NCI-H1092 treated with DMSO at 0.1 percent for 48 hours (cell line): ENCODE measurements around the gene PADI2.

Experiments
- DNase-seq: peaks from one replicate; lab custom pipeline; 2025; lab: John Stamatoyannopoulos, UW

Gene PADI2

DNA sequence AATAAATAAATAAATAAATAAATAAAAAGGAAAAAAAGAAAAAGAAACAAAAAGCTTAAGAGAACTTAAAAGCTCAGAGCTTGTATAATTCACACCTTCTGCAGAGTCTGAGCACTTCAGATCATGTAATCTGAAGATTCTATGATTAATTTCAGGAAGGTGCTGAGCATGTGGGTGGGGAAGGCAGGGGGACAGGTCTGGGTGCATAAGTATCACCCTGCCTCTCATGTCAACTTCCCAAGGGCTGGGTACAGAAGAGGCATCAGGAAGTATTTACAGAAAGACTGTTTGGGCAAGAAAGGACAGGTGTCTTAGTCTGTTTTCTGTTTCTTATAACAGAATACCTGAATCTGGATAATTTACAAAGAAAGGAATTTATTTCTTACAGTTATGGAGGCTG is 20.4 kb upstream of the PADI2 start:
- no peak for DNase-seq

DNA sequence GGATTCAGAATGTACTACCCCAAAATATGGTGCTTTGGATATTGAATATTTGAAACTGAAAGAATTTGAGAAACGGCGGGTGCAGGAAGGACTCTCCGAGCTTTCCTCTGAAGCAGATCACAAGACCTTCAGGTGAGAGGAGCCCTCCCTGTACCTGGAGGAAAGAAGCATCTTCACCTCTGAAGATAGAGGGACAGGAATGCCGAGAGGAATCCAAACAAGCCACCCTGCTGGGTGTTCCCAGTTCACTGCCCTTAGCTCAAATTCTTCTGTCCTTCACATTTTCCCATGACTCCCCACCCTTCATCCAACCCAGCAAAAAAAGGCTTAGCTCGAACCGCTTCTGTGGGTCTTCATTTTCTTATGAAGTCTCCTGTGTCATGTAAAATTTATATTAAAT is 18.2 kb upstream of the PADI2 start:
- DNase-seq: no peak

DNA sequence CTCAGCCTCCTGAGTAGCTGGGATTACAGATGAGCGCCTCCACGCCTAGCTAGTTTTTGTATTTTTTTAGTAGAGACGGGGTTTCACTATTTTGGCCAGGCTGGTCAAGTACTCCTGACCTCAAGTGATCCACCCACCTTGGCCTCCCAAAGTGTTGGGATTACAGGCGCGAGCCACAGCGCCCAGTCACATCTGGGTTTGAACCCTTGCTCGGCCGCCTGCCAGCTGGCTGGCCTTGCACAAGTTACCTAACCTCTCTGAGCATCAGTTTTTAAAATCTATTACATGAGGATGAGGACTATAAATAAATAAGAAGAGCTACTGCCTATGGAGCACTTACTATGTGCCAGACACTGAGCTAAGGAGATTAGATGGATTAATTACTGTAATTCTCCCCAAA is 17.7 kb upstream of the PADI2 start:
- DNase-seq: no peak

DNA sequence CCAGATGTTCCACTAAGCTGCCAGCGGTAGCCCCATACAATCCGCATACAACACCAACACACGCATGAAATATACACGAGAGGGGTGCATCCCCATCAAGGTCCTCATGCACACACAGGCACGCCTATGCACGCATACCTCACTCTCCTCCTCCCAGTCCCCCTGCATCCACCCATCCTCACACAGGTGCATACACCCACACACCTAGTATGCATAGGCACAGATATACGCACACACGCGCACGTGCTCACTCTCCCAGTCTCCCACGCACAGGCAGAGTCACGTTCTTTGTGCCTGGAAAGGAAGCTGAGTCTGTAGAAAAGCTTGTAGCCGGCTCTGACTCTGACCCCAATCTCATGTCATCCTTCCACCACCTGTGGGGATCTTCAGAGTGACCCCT is 16.9 kb upstream of the PADI2 start:
- no peak for DNase-seq

DNA sequence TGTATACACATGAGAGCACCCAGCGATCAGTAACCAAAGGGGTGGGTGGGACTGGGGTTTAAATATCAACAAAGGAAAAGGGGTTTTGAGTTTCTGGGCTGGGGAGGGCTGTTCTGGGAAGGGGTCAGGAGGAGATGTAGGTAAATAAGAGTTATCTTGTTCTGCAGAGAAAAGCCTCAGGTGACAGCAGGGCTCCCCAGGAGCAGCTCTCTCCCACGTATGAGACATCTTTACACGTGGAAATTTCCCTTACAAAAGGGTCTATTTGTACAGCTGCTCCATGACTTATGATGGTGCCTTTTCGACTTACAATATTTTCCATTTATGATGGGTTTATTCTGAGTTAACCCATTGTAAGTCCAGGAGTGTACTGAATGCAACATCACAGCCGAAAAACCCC is 16.3 kb upstream of the PADI2 start:
- no peak for DNase-seq

DNA sequence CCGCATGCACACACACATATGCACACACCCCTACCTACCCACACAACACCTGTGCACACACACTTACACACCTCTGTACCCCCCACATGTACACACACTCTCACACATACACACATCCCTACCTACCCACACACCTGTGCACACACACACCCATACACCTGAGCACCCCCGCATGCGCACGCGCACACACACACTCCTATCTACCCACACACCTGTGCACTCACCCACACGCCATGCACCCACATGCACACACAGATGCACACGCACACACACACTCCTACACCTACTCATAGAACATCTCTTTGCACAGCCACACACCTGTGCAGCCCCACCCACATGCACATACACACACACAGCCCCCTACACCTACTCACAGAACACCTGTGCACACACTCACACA is 15.5 kb upstream of the PADI2 start:
- no peak for DNase-seq

DNA sequence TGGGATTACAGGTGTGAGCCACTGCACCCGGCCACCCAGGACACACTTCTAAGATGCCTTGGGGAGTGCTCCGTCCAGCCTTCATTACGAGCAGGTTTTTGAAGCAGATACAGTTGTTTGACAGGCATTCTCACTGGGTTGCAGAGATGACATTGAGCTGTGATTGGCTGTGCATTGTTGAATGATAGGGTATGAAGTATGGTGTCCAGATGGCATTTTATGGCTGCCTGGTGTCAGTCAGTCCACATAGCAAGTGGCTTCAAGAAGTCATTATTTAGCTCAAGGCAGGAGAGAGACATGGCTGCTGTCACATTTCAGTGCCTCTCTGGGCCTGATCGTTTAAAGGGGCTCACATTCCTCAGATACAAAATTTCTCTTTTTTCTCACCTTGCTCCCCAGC is 14.8 kb upstream of the PADI2 start:
- no peak for DNase-seq

DNA sequence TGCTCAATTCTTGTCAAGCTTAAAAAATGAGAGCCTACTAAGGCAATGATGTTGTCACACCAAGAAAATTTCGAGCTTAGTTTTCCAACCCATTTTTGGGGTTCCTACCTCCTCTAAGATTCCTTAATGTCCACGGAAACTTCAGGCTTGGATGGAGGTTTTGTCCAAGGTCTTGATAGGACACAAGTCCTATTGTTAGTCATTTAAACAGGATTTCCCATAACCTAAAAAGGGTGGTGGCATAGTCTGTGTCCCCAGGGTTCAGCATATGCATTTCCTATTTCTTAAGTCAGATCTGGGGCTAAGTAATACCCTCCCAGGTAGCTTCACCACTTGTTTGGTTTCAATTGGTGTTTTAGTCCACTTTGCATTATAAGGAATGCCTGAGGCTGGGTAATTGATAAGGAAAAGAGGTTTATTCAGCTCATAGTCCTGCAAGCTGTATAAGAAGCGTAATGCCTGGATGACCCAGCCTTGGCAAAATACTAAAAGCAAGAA is 10.9 kb upstream of the PADI2 start:
- no peak for DNase-seq

DNA sequence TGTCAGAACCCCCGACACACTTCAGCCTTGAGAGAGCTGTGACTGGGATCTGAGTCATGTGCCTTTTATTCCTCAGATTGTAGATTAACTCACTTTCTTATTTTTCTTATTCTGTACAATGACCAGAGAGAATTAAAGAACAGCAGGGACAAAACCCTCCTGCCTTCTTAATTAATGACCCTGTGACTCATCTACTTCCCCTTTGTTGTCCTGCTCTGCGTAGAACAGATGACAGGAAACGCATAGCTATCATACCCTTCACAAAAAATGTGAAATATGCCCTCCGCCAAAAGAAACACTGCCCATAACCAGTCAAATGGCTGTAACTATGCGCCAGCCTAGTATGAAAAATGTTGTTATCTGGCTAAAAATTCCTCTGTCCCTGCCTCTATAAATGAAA is 9.1 kb upstream of the PADI2 start:
- no peak for DNase-seq

DNA sequence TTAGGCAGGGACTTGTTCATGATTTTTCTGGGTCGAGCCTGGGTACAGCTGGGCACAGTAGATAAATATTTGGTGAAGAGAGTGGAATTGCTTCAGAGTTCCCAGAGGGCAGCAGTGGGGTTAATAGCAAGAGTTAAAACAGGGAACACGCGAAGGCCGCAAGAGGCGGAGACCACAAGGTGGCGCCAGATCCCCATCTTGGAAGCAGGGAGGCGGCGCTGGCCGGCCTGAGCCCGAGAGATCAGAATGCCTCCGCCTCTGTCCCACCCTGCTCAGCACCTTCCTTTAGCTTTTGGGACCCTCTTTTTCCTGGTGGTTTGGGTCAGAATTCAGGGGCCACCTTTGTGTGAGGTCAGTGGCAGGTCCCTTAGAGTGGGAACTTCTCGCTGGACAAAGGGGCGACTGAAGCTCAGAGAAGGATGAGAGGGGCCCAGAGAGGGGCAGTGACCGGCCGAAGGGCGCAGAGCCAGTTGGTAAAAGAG is 6.5 kb upstream of the PADI2 start:
- peak; percentile 82 for DNase-seq

DNA sequence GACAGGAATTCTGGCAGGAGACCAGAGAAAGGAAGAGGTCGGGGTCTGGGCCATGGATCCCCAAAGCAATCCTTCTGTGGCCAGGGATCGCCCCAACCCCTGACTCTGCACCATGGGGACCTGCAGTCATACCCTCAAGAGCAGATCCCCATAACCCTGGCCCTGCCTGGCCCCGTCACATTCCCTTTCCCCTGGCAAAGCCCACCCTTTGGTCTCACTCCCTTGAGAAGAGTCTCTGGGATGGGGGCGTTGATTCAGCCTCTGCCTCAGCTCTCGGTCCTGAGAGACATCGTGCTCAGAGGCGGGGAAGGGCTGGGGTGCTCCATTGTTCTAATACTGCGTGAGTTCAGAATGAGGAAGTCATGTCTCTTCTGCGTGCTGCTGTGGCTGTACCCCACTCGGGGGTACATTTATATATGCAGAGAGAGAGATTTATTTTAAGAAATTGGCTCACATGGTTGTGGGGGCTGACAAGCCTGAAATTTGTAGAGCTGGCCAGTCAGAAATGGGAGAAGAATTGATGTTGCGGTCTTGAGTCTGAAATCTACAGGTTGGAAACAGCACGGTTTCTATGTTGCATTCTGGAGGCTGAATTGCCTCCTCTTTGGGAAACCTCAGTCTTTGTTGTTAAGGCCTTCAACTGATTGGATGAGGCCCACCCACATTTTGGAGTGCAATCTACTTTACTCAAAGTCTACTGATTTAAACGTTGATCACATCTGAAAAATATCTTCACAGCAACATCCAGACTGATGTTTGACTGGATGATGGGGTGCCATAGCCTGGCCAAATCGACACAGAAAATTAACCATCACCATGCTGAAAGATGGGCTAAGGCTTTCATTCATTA is 4.2 kb upstream of the PADI2 start:
- DNase-seq: no peak

DNA sequence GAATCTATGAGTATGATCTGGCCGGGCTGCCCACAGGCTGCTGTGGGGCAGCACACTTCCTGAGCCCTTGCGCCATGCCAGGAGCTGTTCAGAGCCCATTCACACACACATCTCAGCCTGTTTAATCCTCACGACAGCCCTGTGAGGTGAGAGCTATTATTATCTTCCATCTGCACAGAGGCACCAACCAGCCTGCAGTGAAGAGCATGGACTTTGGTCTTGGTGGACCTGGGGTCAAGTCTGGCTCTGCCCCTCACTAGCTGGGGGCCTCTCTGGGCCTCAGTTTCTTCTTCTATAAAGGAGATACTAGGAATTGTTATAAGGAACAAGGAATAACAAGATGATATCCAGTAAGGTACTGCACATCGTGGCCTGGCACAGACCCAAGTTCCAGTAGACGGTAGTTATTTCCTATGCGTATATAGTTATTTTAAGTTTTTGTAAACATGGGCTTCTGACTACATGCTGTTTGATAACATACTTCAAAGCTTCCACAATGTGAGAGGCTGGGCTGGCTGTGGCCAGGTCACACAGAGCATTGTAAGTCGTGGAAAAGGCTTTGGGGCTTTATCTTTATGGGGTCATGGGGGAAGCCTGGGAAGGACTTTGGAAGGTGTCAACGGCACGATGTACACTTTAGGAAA is 3.4 kb upstream of the PADI2 start:
- DNase-seq: no peak

DNA sequence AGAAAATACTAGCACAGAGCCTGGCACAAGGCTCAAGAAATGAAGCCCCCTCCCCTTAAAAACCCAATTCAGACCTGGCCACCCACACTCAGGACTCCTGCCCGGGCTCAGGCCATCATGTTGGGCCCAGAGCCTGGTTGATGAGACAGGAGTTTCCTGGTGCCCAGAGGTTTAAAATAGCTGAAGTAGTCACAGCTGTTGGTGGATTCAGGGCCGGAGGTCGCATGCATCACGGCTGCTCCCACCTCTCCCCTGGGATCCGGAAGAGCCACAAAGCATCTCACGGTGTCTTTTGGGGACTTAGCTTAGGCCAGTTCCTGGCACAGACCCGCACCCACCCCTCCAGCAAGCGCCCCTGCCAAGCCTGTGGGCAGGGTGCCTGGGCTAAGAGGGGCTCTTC is 2.6 kb upstream of the PADI2 start:
- DNase-seq: no peak

DNA sequence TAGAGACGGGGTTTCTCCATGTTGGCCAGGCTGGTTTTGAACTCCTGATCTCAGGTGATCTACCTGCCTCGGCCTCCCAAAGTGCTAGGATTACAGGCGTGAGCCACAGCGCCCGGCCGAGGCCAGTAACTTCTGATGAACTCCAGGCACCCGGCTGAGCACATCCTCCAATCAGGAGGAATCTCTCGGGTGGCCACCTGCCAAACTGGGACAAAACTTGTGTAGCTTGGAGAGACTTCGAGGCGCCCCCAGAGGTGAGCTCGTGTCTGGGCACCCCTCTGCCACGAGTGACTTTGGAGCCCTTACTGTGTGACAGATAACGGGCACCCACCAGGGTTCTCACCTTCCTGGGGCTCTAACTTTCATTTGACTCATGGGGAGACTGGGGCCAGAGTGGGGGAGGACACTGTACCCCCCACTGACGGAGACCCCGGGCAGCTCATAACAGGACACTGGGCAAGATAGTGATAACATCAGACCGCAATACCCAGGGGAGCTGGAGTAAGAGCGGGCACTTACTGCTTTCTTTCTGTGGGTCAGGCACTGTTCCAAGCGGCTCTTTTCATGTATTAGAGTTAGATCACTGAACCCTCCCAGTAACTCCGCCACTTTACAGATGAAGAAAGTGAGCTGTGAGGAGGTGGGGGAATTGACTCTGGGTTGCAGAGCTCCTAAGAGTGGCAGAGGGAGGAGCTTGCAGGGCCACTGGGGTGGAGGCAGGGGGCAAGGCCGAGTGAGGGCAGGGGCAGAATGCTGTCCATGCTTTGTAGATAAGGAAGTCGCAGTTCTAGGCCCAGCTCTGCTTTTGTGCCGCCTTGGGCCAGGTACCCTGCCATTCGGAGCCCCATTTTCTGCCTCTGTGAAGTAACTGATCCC is 1.9 kb upstream of the PADI2 start:
- DNase-seq: no peak

DNA sequence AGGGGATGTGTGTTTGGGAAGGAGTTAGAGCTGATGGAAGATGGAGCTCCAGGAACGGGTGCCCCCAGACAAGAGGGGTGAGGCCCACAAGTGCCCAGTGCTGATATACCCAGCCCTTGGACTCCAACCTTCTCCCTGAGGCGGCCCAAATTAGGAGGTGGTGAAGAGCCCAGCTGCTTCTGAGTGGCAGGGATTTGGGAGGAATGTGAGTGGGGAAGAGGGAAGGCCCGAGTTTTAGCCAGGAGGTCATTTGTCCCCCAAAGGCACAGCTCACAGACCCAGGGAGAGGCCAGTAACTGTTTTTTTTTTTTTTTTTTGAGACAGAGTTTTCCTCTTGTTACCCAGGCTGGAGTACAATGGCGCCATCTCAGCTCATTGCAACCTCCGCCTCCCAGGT is 1.2 kb upstream of the PADI2 start:
- DNase-seq: no peak

DNA sequence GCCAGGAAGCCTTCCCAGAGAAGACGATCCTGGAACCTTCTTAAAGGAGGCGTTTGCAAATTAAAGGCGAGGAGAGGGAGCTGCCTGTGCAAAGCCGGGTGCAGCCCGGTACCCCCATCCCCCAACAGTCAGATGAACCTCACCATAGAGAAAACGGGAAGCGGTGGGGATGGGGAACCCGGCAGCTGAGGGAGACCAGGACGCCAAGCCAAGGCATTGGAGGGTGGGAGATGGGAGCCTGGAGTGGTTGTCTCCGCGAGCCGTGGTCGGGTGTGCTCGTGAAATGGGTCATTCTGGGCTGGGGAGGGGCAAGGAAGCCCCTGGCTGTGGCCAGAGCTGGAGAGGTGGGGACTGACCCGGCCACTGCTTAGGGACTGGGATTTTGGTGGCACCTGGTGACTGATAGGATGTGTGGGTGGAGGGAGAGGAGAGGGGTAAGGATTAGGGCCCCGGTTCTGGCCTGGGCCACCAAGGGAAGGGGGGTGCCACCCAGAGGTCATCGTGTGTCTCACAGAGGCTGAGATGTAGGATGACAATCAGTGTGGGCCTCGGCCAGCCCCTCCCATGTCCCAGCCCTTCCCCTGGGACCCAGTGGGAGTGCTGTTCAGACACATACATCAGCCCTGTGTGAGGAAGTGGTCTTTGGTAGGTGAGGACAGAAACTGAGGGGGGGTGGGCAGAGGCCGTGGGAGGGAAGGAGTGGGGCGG is 676 bp upstream of the PADI2 start:
- DNase-seq: no peak

DNA sequence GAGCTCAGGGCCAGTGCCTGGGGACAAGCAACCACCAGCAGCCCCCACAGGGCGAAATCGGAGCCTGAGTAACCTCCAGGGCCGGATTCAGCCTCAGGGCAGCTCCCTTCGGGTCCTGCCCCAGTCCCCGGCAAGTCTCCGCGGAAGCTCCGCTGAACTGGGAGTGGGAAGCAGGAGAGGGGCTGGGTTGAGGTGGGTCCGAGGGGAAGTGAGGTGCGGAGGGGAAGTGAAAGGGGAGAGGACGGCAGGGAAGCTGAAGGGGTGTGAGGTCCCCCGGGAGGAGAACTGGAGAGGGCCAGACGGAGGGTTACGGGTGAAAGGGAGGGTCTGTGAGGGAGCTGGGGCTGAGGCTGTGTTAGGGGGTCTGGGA is 560 bp downstream of the PADI2 start:
- DNase-seq: no peak

DNA sequence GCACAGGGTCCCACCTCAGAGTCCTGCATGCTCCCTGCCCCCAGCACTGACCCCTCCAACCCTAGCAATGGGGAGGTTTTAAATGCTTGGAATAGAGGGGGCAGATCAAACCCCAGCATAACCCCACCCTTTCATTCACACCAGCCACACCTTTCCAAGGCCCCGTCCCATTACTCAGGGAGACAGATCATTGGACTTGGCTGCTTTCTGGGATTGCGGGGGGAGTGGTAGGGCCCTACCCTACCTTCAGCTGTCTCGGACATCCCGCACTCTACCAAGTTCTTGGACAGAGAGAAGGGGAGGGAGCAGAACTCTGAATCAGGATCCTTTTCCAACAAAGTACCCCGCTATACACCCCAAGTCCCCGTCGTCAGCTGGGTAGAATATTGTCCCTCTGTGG is 983 bp downstream of the PADI2 start:
- no peak for DNase-seq

DNA sequence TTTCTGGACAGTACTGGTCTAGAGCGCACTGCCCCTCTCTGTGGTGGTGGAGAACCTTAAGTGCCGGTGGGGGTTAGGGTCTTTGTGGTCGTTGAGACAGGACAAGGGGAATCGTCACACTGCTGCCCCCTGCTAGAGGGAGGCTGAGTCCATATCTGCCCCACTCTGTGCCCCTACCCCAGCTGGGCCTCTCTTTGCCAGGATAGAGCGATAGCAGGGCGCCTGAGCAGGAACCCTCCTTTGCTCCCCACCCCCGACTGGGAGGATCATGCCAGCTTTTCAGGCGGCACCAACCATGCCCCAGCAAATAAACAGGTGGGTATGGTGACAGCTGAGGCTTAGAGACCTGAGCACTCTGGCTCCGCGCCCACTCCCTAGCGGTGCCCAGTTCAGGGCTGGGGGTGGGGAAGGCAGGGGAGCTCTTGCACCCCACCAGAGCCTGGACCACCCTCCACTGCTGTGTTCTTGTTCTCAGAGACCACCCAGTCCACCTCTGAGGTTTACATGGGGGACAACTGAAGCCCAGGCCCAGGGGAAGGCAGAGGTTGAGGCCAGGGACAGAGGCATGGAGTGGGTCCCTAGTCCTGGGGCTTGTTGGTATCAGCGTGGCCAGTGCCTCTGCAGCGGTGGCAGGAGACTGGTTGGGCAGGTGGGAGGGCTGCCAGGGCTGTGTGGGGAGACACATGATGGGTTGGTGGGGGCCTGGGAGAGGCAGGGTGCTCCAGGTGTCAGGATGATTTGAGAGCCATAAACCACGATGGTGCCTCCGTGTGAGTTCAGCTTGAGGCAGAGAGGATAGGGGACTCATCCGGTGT is 1.6 kb downstream of the PADI2 start:
- DNase-seq: peak; percentile 71

DNA sequence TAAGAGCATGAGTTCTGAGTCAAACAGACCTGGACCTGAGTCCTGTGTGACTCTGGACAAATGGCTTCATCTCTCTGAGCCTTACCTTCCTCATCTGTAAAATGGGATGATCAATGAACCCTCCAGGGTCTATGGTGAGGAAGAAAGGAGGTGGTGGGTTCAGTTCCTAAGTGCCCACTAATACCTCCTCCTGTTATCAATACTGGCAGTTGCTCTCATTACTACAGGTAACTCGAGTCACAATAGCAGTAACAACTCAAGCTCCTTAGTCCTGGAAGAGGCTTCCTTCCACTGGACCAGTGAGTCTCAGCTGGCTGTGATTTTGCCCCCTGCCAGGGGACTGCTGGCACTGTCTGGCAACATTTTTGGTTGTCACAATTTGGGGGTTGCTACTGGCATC is 2.6 kb downstream of the PADI2 start:
- DNase-seq: no peak

DNA sequence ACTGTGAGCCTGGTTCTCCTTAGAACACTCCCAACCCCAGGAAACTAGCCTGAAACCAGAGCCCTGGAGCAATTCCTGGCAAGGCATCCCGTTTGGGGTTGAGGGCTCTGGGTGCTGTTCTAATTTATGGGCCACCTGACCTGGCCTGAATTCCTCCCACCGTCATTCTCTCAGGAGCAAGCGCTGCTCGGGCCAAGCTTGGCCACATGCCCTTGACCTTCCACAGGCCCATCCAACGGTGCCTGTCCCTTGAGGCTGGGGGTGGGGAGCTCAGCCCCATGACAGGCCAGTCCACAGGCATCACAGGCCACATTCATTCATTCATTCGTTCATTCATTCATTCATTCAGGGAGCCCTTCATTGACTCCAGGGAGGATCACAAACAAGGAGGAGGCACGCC is 5.3 kb downstream of the PADI2 start:
- DNase-seq: no peak
